SKM-1 treated with dmso at 0.1 percent for 144 hours (cell line): ENCODE measurements around the gene MME.

Experiments used
- DNase-seq: peaks from one replicate; lab custom pipeline; 2025; ENCODE audit not compliant: unreplicated experiment; lab: John Stamatoyannopoulos, UW

The MME gene

DNA sequence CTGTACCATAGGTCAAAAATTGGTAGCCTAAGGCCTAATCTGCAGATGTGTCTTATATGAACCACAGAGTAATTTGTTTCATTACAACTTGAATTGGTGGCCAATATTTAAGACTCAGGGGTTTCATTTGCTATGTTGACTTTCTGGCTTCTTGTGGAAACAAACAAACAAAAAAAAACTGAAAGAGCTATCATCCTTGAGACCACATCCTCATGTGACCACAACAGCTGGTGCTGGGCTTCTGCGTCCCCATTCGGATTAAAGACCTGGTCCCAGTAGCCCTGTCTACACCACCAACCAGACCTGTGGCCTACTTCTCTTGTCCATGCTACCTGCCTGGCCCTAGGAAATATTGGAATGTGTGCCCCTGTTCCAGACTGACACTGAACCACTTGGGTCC lies 151.7 kb downstream of the MME start:
- DNase-seq = no peak

DNA sequence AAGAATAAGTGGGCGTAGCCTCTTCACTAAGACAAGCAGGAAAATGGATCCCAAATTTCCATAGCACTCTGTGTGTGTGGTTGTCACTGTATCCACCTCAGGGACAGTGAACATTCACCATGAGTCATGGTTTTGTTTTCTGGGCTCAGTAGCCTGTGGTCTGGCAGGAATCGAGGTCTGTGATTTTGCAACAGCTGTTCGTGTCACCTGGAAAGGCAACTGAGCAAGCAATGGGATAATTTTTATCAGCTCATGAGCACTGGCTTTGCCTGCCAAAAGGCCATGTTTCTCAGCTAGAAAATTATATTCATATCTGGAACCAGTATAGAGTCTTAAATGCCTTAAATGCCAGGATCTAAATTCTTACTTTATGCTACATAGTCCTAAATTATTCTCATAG lies 152.5 kb downstream of the MME start:
- DNase-seq = no peak

DNA sequence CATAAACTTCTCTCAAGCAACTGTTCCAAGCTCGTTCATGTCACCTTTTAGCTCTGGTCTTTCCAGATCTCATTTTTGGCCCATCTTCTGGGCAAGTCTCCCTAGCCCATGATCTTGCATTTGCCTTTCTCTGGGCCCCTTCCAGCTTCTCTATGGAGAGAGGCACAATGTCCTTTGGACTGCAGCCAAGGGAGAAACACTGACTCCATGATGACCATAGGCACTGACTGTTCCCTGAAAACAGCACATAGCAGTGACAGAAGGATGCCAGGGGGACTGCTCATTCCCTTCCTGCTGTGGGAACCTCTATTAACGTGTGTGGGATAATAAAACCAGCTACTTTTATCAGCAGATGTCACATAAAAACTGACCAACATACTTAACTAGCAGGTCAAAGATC lies 153.1 kb downstream of the MME start:
- no peak for DNase-seq
